HUDEP-2 (cell line): ENCODE results near the gene OPRM1.
"Not testable (repeated sequence)": the region's sequence is repeated elsewhere in the genome, so short reads cannot be mapped to it uniquely, and the experiment has no call there.

Source experiments
- DNase-seq, 76 experiments: peaks; one replicate each; lab custom pipeline; 2025; ENCODE audit not compliant: unreplicated experiment in 76 of 76; lab: John Stamatoyannopoulos, UW

OPRM1 gene

GRCh38 chr6:154201688-154202087, 162.6 kb downstream of the OPRM1 start:
- DNase-seq: not testable (repeated sequence)

DNA sequence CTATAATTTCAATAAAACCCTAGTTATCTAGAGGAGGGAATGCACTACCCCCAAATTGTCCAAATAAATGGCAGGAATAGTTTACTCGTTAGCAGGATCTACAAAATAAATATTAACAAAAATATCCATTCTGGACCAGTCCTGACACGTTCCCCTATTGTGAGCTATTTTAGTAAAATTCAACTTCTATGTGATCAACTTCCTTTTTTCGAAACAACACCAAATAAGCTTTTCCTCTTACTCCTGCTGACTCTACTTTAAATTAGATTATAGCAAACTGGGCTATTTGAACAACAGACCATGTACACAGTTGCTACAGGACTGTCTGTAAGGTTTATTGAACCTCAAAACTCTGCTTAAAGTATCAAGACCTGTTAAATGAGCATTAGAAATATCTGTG, 163.3 kb downstream of the OPRM1 start:
- DNase-seq: no peak

DNA sequence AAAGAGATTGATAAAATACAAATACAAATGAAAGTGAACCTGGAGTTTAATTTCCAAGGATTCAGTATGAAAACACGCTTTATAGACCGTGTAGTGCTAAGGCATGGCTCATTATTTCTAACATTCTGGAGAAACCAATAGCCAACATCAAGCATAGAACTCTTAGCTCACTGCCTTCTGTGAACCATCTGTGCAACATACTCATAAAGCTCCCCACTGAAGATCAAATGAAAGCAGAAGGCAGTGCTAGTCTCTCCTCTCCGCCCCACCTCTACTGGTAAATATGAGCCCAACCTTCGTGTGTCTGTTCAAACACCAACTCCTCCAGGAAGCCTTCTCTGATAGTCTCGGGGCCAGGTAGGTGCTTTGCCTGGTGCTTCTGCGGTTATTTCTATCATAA, 163.9 kb downstream of the OPRM1 start:
- DNase-seq: no peak

- DNase-seq: no peak
Observed at GRCh38 chr6:154206141-154206540, 167.1 kb downstream of the OPRM1 start.

- no peak for DNase-seq
Observed at GRCh38 chr6:154206996-154207395, 168.0 kb downstream of the OPRM1 start.

GRCh38 chr6:154209555-154209954, 170.5 kb downstream of the OPRM1 start:
- no peak for DNase-seq

DNA sequence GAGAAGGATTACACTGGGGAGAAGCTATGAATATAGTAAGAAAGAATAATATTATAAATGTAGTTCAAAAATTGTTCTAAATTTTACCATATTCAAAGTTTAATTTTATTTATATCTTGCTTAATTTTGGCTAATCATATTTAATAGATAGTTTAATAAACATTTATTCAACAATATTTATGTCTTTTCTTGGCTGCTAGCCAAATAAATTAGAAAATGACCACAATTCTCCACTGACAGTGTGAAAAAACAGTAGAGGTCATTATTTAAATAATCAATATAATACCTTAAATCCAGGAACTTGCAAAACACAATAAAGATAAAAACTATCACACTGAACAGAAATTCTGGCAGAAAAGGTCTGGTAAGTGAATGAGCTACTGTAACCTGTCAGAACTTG, 171.6 kb downstream of the OPRM1 start:
- DNase-seq: no peak

- DNase-seq: no peak
Observed at GRCh38 chr6:154213782-154214181, 174.7 kb downstream of the OPRM1 start.

DNA sequence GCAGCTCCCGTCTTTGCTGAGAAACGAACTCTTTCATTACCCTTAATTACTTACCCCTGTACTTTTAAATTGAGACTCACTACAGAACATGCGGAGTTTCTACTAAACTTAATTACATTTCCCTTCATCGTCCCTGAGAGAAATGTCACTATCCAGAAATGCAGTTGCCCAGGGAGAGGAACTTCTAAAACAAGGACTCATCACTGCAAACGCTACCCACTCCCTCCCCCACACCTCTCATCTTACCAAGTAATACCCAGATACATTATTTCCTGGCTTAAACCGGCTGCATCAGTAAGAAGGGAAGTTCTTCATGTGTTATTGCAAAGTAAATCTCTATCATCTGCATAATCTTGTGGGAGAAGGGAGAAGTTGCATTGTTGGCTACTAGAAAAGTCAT, 179.3 kb downstream of the OPRM1 start:
- no peak for DNase-seq

- no peak for DNase-seq
Observed at GRCh38 chr6:154218787-154219186, 179.7 kb downstream of the OPRM1 start.

DNA sequence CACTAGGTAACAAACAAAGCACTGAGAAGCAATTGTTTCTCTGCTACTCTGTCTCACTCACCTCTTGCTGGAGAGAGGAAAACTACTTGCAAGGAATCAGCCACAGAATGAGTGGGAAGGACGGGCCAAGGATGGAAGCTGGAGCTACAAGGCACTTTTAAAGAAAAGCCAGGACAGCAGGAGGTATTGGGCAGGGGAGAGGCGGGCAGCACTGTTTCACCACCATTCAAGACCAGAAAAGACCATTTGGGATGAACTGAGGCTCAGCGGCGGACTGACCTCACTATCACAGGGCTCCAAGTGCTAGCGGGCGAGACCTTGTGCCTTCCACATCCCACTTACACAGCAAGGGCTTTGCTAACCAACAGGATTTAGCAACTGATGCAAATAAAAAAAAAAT, 180.2 kb downstream of the OPRM1 start:
- no peak for DNase-seq

DNA sequence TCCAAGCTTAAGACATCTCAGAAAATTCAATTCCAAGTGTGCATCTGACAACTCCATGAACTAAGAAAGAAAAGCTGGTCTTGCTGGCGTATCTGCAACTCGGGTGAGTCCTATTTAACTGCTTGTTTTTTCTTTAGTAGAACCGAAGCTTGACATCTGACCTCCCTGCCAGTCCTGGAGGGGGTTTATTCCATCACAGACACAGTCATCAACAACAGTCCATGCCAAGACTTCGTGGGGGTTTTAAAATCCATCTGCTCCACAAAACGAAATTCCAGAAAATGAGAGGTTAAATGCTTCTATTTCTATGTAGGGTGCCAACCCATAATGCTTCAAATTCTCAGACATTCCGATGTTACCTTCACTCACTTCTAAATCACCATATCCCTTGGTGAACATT, 183.7 kb downstream of the OPRM1 start:
- no peak for DNase-seq

- DNase-seq: no peak
Observed at GRCh38 chr6:154223296-154223695, 184.3 kb downstream of the OPRM1 start.

GRCh38 chr6:154226461-154226860, 187.4 kb downstream of the OPRM1 start:
- no peak for DNase-seq

DNA sequence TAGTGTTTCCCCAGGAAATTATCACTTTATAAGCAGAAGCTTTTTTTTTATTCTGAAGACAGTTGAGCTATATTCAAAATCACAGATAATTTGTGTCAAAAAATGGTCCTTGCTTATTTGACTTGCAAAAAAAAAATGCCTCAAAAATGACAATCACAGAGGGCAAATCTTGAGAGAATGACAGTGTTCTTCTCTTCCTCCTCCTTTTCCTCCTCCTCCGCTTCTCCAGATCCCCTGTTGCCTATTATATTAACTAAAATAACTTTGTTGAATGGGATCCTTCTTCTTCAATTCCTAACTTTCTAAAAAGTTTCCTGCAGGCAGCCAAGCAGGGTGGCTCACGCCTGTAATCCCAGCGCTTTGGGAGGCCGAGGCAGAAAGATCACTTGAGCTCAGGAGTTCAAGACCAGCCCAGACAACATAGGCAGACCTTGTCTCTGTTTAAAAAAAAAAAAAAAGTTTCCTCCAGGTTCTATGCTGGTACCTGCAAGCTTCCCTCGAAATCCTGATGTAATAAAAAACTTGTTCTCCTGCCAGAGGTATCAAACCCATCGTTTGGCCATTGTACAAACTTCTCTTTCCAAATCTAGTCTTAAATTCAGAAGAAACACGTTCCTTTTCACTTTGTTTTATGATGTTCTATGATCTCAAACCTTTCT, 189.0 kb downstream of the OPRM1 start:
- DNase-seq: no peak

DNA sequence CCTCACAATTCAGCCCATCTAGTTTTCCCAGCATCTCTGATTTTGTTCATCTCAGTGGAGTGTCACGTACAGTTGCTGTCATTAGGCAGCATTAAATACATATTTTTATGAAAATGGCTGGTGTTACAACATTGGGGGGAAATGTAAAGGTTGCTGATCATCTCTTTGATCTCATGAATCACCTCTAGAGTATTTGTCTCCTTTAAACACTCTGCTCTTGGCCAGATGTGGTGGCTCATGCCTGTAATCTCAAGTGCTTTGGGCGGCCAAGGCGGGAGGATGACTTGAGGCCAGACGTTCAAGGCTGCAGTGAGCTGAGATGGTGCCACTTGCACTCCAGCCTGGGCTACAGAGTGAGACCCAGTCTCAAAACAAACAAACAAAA, 189.5 kb downstream of the OPRM1 start:
- no peak for DNase-seq

DNA sequence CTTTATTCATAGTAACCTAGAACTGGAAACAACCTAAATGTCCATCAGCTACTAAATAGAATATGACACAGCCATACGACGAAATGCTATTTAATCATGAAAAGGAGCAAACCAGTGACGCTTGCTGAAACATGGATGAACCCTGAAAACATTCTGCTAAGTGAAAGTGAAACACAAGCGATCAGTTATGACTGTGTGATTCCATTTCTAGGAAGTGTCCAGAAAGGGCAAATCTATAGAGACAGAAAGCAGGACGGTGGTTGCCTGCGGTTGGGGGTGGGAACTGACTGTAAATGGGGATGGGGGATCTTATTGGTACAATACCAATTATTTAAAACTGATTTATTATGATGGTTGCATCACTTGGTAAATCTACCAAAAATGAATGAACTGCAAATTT, 190.7 kb downstream of the OPRM1 start:
- DNase-seq: no peak

- no peak for DNase-seq
Observed at GRCh38 chr6:154230393-154230792, 191.4 kb downstream of the OPRM1 start.

GRCh38 chr6:154230910-154231595, 192.0 kb downstream of the OPRM1 start:
- no peak for DNase-seq

- DNase-seq: no peak
Observed at GRCh38 chr6:154232013-154232910, 193.2 kb downstream of the OPRM1 start.

- no peak for DNase-seq
Observed at GRCh38 chr6:154233383-154233782, 194.3 kb downstream of the OPRM1 start.
